NCI-H2107 treated with DMSO at 0.1 percent for 48 hours (cell line): ENCODE results near the gene BROX.

Experiments used
- DNase-seq: peaks from one replicate; lab custom pipeline; 2025; ENCODE audit not compliant: unreplicated experiment; lab: John Stamatoyannopoulos, UW

The BROX gene

DNA sequence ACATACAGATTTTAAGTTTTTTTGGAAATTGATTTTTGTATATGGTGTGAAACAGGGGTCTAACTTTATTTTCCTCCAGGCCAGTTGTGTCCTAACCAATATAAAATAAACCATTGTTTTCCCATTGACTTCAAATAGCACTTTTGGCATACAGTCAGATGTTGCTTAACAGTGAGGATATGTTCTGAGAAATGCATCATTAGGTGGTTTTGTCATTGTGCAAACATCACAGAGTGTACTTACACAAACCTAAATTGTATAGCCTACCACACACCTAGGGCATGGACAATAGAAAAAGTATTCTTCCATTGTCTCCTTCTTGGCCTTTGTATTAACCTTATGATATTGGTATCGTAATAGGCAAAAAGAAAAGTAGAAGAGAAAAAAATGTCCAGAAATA lies 65.1 kb downstream of the BROX start:
- DNase-seq = no peak

DNA sequence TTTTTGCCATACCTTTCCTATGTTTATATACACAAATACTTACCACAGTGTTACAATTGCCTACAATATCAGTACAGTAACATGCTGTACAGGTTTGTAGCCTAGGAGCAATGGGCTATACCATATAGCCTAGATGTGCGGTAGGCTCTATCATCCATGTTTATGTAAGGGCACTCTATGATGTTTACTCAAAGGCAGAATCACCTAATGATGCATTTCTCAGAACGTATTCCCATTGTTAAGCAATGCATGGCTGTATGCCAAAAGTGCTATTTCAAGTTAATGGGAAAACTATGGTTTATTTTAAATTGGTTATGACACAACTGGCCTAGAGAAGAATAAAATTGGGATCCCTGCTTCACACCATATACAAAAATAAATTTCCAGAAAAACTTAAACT lies 65.6 kb downstream of the BROX start:
- peak; percentile 7 for DNase-seq

DNA sequence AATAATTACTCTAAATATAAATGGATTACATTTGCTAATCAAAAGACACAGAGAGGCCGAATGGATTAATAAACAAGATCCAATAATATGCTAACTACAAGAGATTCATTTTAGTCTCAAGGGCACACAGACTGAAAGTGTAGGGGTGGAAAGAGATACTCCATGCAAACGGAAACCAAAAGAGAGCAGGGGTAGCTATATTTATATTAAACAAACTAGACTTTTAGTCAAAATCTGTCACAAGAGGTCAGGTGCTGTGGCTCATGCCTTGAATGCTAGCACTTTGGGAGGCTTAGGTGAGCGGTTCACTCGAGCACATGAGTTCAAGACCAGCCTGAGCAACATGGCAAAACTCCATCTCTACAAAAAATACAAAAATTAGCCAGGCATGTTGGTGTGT lies 68.9 kb downstream of the BROX start:
- no peak for DNase-seq

DNA sequence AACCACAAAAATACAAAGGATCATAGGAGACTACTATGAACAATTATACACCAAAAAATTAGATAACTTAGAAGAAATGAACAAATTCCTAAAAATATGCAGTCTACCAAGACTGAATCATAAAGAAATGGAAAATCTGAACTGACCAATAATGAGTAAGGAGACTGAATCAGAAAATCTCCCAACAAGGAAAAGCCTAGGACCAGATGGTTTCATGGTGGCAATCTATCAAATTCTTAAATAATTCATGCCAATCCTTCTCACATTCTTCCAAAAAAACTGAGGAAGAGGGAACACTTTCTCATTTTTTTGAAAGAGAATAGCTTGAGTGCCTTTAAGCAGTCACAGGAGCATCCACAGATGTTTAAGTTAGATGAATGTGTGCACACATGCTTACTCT lies 70.7 kb downstream of the BROX start:
- no peak for DNase-seq

DNA sequence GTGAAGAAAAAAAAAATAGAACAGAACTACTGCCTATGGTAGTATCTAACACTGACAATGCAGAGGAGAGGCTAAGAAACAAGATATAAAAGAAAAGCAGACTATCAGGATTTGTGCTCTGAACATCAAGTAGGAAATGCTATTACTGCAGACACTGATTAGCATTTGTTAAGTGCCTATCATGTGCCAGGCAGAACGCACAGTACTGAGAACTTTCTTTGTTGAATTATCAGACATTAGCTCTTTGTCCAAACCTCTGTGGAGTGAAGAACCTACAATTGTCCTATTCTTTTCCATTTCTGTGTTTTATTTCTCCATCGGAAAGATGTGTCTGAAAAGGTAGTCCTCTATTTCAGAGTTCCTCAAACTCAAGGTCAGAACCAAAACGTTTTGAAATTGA lies 72.0 kb downstream of the BROX start:
- no peak for DNase-seq
